NCI-H345 treated with DMSO at 0.1 percent for 48 hours (cell line): Measurements from ENCODE around the gene CPT1C.

ENCODE experiments used
- DNase-seq: peaks from one replicate; lab custom pipeline; 2025; ENCODE audit not compliant: unreplicated experiment; lab: John Stamatoyannopoulos, UW

Gene CPT1C

DNA sequence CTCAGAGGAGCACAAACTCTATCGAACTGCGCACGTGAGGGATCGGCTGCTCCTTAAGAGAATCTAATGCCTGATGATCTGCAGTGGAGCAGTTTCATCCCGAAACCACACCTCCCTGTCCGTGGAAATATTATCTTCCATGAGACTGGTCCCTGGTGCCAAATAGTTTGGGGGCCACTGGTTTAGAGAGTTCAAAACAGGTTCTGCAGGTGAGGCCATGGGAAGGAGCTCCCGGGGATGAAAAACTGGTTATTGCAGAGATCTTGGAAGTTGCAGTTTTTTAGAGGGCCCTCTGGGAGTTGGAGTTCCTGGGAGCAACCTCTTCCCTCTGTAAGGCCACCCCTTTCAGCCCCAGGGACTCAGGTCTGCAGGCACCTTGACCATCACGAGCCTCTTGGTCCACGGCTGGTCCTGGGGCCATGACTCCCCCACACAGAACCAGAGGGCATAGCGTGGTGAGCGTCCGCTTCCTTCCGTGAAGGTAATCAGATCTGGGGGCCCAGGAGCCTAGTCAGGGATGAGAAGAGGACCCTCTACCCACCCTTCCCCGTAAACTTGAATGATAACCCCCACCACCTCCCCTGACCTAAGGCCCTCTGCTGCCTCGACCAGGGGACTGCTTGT, 30.5 kb upstream of the CPT1C start:
- DNase-seq = no peak

DNA sequence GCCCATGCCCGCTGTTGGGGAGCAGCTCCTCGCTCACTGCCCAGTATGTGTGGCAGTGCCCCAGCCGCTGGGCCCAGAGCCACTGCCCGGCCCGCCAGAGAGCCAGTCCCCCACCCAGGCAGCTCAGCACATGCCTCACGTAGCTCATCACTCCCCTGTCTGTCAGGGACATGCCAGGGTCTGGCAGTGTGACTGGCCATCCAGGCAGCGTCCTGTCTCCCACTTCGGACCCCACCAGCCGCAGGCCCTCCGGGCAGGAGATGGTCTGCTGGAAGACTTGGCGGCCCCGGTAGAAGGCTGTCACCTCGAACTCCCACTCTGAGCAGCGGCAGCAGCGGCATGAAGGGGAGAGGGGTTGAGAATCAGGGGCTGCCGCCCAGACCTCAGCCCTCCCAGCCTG, 28.9 kb upstream of the CPT1C start:
- no peak for DNase-seq

DNA sequence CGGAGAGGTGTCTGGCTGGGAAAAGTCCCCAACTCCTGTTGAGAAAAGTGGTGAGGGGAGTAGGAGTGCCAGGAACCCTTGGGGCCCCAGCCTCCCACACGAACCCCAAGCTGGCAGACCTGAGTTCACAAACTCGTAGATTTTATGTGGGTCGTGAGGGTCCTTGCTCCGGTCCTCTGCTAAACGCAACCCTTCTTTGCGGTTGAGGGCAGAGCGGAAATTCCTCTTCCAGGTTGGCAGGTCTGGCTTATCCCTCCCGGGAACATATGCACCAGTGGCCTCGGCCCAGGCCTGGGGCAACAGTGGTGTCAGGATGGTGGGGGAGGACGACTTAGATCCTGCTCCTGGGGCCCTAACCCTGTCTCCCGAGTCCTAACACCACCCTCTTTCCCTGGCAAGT, 27.7 kb upstream of the CPT1C start:
- no peak for DNase-seq

DNA sequence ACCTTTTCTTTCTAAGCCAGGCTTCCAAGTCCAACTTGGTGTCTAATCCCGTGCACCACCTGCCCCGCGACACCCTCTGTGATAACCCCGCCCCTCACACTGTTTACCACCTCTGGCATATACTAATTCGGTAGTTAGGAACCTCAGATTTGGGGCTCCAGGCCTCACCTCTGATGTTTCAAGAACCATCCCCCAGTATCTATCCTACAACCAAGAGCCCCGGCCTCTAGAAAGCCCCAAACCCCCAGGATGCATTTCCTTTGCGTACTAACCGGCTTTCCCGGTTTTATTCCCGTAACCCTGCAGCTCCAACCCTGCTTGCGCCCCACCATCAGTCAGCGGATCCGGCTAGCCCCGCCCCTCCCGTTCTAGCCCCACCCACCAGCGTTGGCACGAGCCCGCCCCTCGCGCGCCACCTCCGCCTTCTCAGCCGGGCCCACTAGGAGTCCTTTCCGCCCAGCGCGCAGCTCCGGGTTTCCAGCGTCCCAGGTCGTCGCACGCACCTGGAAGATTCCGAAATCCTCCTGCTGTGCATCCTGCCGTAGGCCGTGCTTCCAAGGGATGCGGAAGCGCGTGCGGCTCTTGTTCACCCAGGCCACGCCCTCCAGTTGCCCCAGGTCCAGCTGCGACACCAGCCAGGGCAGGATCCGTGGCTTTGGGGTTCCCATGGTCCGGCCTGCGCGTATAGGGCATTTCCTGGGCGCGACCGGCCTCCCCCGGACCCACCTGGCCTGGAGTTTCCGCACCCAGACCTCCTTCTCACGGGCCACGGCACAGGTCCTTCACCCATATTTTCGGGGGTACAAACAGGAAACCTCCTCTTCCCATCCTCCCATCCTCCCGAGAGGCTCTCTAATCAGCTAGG, 26.5 kb upstream of the CPT1C start:
- peak; percentile 56 for DNase-seq

DNA sequence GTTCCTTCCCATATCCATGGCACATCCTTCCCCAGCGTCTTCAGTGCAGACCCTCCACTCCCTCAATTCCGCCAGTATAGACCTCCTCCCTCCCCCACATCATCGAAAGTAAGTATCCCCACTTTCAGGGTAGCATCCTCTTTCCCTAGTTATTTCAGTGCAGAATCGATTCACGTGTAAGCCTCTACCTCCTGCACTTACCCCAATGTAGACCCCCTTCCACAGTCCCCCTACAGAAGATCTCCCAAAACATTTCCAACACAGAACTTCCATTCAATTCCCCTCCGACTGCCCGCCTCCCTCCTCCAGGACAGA, 25.9 kb upstream of the CPT1C start:
- no peak for DNase-seq

DNA sequence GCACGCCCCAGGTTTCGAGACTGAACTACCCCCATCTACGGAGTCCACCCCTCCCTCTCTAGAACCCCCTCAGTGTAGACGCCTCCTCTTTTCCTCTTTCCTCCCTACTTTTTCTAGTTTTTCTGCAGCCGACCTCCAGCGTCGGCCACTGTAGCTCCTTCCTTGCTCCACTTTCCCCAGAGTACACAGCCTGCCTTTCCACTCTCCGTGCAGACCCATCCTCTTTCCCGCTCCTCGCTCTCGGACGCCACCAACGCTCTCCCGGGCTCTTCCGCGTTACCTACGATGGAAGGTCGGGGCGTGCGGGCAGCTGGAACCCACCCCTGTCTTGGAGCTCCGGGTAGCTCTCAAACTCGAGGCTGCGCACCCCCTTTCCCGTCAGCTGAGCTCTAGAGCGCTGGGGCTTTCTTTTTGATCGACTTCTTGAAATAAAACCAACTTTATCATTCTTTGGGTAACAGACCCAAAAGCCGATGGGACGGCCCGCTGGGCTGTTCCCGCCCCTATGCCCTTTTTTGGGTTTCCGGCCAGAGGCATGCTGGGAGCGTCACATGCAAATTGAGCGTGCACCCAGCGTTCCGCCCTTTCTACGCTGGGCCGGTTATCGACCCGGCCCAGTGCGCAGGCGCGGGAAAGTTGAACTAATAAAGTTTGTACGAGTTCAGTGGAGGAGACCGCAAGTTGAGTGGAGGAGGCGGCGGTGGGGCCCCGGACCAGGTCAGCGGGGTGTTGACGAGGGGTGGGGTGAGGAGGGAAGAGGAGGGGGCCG, 25.4 kb upstream of the CPT1C start, which contains the start of the genes BCL2L12 and IRF3:
TSS of gene BCL2L12 (plus strand) at position 583 of the 769 bp plus-strand sequence. CDS start 760 bp downstream, outside the sequence.
TSS of gene IRF3 (minus strand) at position 507 of the 769 bp plus-strand sequence. CDS start 1,019 bp downstream, outside the sequence.
- peak; percentile 77 for DNase-seq

DNA sequence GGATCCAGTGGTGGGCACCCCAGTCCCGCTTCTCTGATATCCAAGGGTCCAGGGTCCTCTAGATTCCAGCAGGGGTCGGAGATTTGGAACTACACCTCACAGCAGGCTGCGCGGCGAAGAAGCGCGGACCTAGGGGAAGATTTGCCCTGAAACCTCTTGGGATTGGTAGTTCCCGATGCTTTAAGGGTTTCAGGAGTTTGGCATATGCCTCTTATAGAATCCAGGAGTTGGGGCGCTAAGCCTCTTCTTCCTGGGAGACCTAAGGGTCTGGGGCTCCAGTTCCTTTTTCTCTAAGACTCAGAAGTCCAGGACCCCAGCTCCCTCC, 24.8 kb upstream of the CPT1C start:
- DNase-seq = no peak

DNA sequence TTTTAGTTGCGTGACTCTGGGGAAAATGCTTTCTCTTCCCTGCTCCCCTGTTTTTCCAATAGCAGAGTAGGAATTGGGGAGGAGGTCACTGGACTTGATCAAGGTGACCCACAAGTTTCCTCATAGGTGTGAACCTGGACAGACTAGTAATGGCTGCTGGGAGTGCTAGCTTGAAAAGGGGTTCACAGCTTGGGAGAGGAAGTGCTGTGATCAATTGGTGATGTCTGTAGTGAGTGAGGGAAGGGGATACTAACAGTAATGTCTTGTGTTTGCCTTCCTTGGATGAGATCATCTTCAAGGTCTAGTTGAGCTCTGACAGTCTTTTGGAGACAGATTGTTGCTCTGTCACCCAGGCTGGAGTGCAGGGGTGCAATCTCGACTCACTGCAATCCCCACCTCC, 23.4 kb upstream of the CPT1C start:
- no peak for DNase-seq

DNA sequence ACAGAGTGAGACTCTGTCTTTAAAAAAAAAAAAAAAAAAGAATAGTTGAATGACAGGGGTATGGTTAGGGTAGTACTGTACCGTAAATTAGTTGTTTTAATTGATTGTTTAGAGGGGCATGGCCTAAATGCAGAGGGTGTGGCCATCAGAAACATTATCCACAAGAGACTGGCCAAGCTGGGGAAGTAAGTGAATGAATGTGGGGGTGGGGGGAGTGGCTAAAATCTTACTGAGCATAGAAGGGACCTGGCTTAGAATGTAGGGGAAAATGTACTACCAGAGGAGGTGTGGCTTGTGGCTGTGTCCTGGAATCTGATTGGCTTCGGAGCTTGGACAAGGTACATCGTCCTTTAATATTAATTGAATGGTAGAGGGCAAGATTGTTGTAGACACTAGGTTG, 21.4 kb upstream of the CPT1C start:
- DNase-seq = no peak

DNA sequence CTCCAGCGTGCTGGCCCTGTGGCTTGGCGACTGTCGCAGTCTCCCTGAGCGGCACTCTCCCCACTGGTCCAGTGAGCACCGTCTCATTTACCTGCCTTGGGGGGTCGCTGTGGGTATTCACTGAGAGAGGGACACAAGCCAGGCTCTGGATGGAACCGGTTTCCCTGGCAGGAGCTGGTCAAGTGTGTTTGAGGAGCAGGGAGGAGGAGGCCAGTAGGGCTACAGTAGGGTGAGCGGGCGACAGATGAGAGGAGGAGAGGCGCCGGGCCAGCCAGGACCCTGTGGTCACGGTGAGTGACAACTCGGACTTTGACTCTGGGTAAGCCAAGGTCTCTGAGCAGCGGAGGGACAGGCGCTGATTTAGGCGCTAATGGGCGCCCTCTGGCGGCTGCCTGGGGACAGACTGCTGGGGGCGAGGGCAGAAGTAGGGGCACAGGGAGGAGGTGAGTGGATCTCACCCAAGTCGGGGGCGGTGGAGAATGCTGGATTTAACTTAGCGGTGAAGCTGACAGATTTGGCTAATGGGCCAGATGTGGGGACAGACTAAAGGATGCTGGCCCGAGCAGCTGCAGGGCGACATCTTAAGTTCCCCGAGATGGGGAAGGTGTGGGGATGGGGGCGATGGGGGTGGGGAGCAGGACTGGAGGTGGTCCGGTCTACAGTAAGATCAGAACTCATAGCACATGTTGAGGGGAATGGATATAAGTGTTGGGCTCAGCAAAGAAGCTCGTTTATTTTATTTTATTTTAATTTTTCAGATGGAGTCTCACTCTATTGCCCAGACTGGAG, 18.6 kb upstream of the CPT1C start:
- DNase-seq = peak; percentile 33

DNA sequence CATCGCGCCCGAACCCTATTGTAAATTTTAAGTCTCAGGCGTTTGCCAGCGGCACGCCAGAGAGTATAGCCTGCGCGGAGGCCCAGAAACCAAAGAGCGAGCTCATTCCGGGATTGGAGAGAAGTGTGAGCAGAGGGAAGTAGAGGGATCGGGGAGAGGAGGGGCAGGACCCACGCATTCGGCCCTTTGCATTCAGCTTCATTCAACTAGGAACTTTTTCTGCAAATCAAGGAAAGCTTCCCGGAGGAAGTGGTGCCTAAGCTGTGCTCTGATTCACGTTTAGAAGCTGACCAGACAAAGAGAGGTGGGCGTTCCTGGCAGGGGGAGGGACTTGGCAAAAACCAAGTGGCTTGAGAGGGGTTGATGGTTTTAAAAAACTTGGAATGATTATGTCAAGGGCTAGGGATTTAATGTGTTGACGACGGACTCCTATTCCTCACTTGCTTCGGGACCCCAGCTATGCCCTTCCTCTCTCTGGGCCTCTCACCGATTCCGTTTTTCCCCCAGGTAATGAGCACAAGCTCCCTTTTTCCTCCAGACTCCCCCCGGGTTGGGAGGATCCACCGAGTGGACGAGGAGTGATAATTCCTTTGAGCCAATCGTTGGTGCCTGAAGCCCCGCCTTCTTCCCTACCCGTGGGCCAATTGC, 14.7 kb upstream of the CPT1C start:
- DNase-seq = peak; percentile 69

DNA sequence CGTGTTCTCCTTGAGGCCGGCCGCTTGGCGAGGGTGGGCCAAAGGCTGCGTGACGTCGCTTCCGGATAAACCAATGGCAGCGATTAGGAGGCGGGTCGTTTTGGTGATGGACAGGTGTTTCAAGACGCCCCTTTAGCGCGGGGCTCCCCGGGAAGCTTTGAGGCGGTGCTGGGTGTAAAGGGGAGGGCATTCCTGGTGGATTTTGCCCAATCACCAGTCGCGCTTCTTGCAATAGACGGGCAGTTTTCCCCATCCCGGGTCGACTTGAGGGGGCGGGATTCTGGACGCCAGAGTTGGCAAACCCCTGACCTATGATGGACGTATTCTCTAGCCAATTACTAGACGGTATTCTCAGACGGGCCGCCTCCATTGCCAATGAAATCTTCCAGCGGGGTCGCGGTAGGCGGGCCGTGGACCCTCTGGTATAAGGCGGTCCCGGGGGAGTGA, 14.1 kb upstream of the CPT1C start:
- peak; percentile 95 for DNase-seq

DNA sequence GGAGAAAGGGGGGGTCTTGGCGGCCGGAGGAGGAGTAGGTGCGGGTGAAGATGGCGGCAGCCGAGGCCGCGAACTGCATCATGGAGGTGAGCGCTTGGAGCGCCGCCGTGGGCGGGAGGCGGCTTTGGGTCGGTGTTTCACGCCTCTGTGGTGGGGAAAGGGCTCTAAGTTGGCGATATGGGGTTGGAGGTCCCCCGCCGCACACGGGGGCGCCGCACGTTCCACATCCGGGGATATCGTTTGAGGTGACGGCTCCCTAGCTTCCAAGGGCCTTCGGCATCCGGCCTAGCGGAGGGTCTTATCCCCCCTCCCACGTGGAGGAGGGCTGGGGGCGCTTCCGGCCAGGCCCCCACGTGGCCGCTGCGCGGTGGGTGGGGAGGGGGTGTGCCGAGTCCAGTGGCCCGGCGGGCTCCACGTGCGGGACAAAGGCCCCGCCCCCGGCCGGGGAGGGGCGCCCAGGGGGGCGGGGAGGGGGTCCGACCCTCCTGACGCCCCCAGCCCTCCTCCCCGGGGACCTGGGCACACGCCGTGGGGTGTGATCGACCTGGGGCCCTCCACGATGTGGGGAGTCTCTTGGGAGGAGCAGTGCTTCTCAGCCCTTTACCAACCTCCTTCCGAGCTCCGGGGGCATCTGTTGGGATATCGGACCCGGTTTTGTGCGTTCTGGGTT, 13.6 kb upstream of the CPT1C start, which contains the start of gene PRMT1:
TSS of gene PRMT1 (plus strand) at position 41 of the 670 bp plus-strand sequence. CDS start at position 51, 10 bp downstream.
- no peak for DNase-seq

DNA sequence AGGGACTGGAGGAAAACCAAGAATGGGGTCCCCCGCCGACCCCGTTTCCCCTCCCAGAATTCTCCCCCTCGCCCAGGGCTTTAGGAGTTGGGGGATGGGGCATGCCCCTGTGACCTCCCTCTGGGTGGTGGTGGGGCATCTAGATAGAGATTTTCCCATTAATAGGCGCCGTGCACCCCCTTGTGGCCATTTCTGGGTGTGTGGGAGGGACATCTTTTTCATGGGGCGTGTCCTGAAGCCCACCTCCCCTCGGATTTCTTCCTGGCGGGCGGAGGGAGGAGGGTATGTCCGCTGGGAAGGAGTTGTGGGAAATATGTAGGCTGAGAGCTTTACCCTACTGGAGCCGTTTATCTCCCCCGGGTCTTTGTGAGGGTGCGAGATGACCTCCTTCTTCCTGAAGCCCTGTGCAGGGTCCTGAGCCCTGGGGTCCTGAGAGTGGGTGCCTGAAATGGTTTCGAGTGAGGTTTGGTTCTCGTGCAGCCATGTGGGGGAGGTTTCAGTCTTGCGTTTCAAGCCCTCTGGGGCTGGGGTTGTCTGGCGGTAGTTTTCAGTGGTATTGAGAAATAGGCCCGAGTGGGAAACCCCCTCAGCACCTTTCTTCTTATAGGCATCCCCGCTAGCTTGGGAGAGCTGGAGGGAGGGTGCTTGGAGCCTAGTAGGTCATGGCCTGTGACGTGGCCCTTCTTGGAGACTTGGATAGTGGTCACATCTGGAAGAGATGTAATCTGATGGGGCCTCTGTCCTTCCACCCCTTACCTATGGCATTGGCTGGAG, 12.8 kb upstream of the CPT1C start:
- DNase-seq = peak; percentile 7

DNA sequence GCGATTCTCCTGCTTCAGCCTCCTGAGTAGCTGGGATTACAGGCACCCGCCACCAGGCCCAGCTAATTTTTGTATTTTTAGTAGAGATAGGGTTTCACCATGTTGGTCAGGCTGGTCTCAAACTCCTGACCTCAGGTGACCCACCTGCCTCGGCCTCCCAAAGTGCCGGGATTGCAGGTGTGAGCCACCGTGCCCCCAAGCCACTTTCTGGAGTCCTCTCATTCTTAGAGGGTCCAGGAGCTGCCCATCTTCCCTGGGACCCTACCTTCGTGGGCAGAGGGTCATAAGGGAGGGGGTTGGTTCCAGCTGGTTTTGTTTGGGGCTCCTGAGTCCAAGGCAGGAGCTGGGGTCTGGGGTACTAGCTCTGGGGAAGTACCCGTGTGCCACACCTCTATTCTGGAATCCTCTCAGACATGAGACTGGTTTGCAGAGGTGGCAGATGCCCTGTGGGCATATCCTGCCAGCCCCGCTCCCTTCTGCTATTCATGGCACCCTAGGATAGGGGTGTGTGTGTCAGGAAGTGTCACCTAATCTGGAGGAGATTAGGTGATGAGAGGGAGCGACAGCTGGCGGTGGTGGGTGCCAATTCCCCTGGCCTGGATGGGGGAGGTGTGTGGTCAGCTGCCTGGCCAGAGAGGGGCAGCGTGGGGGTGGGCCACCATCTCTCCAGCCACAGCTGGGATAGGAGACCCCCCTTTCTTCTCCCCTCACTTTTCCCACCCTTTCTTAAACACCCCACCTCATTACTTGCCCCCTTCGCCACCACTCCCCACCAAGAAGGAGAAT, 11.7 kb upstream of the CPT1C start:
- no peak for DNase-seq

DNA sequence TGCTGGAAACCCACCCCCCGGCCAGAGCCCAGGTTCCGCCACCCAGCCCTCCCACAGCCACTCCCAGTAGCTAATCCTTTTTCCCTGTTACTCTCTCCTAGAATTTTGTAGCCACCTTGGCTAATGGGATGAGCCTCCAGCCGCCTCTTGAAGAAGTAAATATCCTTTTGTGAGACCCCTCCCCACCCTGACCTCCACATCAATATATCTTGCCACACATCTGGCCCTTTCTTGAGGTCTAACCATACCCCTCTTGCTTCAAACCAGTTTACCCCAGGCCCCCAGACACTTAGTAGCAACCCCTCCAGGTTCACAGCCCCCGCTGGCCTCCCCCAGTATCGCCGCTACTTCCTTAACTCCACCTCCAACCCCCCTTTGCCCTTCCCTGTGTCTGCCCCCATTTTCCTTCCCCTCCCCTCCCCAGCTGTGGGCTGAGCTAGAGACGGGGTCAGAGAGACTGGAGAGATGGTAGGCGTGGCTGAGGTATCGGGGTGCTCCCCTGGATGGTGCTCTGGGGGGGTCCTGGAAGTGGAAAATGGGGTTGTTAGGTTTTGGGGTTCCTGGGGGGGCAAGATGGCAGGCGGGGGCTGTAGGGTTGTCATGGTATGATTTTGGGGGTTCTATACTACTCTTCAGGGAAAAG, 11.0 kb upstream of the CPT1C start:
- DNase-seq = no peak

DNA sequence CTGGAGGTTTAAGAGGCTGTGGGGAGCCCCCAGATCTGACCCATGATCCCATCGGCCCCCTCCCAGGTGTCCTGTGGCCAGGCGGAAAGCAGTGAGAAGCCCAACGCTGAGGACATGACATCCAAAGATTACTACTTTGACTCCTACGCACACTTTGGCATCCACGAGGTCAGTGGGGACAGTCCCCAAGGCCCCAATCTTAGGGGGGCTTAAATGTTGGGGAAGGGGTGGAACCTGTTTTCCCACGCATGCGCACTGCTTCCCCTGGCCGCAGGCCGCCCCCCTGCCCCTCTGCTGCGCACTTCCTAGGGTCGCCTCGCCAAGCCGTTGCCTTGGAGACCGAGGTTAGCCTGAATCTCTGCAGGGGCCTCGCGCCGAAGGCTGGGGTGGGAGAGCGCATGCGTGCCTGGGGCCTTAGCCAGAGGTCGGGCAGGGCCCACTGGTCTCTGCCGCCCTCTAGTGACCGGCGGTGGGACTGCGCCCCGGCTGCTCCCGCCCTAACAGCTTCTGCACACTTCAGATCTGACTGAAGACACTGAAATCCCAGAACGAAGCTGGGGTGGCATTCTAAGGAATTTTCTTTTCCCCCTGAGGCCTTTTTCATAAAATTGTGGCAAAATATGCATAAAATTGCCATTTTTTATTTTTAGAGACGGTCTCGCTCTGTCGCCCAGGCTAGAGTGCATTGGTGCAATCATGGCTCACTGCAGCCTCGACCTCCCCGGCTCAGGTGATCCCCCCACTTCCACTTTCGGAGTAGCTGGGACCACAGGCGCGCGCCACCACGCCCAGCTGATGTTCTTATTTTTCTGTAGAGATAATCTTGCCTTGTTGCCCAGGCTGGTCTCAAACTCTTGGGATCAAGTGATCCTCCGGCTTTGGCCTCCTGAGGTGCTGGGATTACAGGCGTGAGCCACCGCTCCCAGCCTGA, 10.2 kb upstream of the CPT1C start:
- DNase-seq = peak; percentile 42
